ENCODE data around the gene COL8A1.

DNA sequence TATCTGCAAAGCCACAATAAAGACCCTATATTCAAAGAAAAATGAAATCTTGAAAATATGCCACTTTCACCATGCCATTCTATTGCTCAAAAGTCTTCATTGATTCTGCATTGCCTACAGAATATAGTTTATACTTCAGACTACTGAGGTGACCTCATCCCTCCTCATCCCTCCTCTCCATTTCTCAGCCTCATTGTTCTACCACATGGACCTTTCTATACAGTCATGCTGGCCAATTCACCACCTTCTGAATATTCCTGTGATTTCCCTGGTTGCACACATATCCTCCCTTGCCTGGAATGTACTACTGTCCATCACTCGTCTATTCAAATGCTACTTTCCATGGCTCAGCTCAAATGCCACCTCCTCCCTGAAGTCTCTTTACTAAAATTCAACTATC, 3.5 kb upstream of the COL8A1 start:
- TF ChIP-seq POLR2A (IDR thresholded peaks at IDR 0.05; ENCODE audit: low read length) (no peak), GATA1 (IDR thresholded peaks at IDR 0.05; ENCODE audit: low read depth, low read length) (no peak)
